Measurements from ENCODE around the gene INSR. TPM values are rescaled to one million over a fixed set of nuclear protein-coding genes. Genes with fewer than 3 reads are reported as not detected.

INSR gene
- total and polyA plus RNA-seq, 2 of the 8 experiments (the other 6 are each of a cell fraction or from before 2014, with no cell fraction given), result 13.1 to 48.7 TPM

- no peak for TF ChIP-seq NANOG (IDR thresholded peaks at IDR 0.05; ENCODE audit: insufficient read depth, low read depth, low read length, poor library complexity, severe bottlenecking)
Observed at GRCh38 chr19:7078008-7078407, 216.2 kb downstream of the INSR start (continued).

Measured in H1 (cell line).